ENCODE measurements around the gene AMPD2. TPM values are rescaled to one million over a fixed set of nuclear protein-coding genes. Genes with fewer than 3 reads are reported as not detected.

Gene AMPD2
- total RNA-seq, 1 experiment from 2014 or later, result 79.8 TPM

DNA sequence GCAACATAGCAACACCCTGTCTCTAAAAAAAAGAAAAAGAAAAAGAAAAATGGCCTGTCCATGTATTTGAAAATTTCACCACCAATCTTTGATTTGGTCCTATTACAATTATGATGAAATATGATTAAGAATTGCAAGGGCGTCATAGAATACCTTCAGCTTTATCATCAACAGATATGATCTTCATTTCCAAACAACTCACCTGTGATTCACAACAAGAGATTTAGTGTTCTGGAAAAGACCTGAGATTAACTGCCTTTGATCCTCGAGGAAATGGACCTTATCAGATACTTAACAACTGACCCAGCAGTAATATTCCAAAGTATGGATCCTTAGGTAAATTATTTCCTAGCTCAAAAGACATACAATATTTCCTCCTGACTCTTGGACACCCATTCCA, 32.8 kb downstream of the AMPD2 start:
- ChIA-PET CTCF (interaction anchor here (1.1 to 5.0 kb wide), 4 partner anchors 8 to 120 kb away, joined by 3 to 65 read pairs (median 3); no protein-coding TSS in a partner anchor), POLR2A (no interaction called here)
- DNase-seq (ENCODE audit: low spot score) (no peak), ATAC-seq (no peak)
- no peak overlapping the region for H3K4me3 Mint-ChIP-seq
- TF ChIP-seq, protein P1, sequence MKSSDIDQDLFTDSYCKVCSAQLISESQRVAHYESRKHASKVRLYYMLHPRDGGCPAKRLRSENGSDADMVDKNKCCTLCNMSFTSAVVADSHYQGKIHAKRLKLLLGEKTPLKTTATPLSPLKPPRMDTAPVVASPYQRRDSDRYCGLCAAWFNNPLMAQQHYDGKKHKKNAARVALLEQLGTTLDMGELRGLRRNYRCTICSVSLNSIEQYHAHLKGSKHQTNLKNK (CRISPR knock-in tag; IDR thresholded peaks at IDR 0.05), result no peak
- no peak for TF ChIP-seq GTF2I (CRISPR knock-in tag; conservative IDR thresholded peaks at IDR 0.05)
- TF ChIP-seq, protein P2, sequence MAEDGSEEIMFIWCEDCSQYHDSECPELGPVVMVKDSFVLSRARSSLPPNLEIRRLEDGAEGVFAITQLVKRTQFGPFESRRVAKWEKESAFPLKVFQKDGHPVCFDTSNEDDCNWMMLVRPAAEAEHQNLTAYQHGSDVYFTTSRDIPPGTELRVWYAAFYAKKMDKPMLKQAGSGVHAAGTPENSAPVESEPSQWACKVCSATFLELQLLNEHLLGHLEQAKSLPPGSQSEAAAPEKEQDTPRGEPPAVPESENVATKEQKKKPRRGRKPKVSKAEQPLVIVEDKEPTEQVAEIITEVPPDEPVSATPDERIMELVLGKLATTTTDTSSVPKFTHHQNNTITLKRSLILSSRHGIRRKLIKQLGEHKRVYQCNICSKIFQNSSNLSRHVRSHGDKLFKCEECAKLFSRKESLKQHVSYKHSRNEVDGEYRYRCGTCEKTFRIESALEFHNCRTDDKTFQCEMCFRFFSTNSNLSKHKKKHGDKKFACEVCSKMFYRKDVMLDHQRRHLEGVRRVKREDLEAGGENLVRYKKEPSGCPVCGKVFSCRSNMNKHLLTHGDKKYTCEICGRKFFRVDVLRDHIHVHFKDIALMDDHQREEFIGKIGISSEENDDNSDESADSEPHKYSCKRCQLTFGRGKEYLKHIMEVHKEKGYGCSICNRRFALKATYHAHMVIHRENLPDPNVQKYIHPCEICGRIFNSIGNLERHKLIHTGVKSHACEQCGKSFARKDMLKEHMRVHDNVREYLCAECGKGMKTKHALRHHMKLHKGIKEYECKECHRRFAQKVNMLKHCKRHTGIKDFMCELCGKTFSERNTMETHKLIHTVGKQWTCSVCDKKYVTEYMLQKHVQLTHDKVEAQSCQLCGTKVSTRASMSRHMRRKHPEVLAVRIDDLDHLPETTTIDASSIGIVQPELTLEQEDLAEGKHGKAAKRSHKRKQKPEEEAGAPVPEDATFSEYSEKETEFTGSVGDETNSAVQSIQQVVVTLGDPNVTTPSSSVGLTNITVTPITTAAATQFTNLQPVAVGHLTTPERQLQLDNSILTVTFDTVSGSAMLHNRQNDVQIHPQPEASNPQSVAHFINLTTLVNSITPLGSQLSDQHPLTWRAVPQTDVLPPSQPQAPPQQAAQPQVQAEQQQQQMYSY (CRISPR knock-in tag; IDR thresholded peaks at IDR 0.05), result no peak
- TF ChIP-seq ELF4 (CRISPR knock-in tag; IDR thresholded peaks at IDR 0.05; ENCODE audit: low read depth), result no peak
- TF ChIP-seq, protein P3, sequence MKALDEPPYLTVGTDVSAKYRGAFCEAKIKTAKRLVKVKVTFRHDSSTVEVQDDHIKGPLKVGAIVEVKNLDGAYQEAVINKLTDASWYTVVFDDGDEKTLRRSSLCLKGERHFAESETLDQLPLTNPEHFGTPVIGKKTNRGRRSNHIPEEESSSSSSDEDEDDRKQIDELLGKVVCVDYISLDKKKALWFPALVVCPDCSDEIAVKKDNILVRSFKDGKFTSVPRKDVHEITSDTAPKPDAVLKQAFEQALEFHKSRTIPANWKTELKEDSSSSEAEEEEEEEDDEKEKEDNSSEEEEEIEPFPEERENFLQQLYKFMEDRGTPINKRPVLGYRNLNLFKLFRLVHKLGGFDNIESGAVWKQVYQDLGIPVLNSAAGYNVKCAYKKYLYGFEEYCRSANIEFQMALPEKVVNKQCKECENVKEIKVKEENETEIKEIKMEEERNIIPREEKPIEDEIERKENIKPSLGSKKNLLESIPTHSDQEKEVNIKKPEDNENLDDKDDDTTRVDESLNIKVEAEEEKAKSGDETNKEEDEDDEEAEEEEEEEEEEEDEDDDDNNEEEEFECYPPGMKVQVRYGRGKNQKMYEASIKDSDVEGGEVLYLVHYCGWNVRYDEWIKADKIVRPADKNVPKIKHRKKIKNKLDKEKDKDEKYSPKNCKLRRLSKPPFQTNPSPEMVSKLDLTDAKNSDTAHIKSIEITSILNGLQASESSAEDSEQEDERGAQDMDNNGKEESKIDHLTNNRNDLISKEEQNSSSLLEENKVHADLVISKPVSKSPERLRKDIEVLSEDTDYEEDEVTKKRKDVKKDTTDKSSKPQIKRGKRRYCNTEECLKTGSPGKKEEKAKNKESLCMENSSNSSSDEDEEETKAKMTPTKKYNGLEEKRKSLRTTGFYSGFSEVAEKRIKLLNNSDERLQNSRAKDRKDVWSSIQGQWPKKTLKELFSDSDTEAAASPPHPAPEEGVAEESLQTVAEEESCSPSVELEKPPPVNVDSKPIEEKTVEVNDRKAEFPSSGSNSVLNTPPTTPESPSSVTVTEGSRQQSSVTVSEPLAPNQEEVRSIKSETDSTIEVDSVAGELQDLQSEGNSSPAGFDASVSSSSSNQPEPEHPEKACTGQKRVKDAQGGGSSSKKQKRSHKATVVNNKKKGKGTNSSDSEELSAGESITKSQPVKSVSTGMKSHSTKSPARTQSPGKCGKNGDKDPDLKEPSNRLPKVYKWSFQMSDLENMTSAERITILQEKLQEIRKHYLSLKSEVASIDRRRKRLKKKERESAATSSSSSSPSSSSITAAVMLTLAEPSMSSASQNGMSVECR (CRISPR knock-in tag; IDR thresholded peaks at IDR 0.05; ENCODE audit: borderline replicate concordance), result no peak
- no peak overlapping the region for H3K27ac Mint-ChIP-seq
- H3K4me1 Mint-ChIP-seq, result peaks cover 12% of the 10 kb centered on the region
- no peaks in the 10 kb centered on the region for H3K36me3 Mint-ChIP-seq
- H3K27me3 Mint-ChIP-seq (ENCODE audit: low read depth), result peaks cover 37% of the 10 kb centered on the region
- H3K9me3 Mint-ChIP-seq, result no peaks in the 10 kb centered on the region

DNA sequence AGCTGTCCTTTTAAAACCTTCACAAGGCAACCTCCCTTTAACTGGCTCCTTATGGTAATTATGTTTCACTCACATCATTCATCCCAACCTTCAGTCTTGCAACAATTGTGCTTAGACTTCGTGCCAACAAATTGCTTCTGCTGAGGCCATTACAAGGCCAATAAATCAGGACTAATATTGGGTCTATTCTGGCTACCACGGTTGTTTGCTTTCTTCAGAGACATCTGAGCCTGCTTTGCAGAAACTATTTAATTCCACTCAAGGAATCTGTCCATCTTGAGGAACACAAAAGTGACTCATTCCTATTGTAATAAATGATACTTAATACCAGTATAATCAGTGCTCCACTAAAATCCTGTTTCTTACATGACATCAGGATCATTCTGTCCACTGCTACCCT, 33.7 kb downstream of the AMPD2 start:
- POLR2A ChIA-PET, result no interaction called here
- Mint-ChIP-seq H3K9me3 (no peaks in the 10 kb centered on the region), H3K4me1 (peaks cover 12% of the 10 kb centered on the region), H3K36me3 (no peaks in the 10 kb centered on the region), H3K27me3 (ENCODE audit: low read depth) (peaks cover 37% of the 10 kb centered on the region), H3K27ac (no peak overlapping the region), H3K4me3 (no peak overlapping the region)
- ATAC-seq, result no peak
- CTCF ChIA-PET, result interaction anchor here (0.5 to 5.0 kb wide), 2 partner anchors 9 to 13 kb away, joined by 3 to 65 read pairs; no protein-coding TSS in a partner anchor
- TF ChIP-seq TP53 (CRISPR knock-in tag; IDR thresholded peaks at IDR 0.05), result no peak
- TF ChIP-seq, protein P4, sequence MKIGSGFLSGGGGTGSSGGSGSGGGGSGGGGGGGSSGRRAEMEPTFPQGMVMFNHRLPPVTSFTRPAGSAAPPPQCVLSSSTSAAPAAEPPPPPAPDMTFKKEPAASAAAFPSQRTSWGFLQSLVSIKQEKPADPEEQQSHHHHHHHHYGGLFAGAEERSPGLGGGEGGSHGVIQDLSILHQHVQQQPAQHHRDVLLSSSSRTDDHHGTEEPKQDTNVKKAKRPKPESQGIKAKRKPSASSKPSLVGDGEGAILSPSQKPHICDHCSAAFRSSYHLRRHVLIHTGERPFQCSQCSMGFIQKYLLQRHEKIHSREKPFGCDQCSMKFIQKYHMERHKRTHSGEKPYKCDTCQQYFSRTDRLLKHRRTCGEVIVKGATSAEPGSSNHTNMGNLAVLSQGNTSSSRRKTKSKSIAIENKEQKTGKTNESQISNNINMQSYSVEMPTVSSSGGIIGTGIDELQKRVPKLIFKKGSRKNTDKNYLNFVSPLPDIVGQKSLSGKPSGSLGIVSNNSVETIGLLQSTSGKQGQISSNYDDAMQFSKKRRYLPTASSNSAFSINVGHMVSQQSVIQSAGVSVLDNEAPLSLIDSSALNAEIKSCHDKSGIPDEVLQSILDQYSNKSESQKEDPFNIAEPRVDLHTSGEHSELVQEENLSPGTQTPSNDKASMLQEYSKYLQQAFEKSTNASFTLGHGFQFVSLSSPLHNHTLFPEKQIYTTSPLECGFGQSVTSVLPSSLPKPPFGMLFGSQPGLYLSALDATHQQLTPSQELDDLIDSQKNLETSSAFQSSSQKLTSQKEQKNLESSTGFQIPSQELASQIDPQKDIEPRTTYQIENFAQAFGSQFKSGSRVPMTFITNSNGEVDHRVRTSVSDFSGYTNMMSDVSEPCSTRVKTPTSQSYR (CRISPR knock-in tag; IDR thresholded peaks at IDR 0.05), result no peak
- no peak for TF ChIP-seq ZNF423 (CRISPR knock-in tag; IDR thresholded peaks at IDR 0.05)
- no peak for TF ChIP-seq FOXJ3 (CRISPR knock-in tag; IDR thresholded peaks at IDR 0.05; ENCODE audit: borderline replicate concordance)
- TF ChIP-seq TCF7 (CRISPR knock-in tag; IDR thresholded peaks at IDR 0.05; ENCODE audit: low read depth), result no peak
- TF ChIP-seq ZNF263 (CRISPR knock-in tag; IDR thresholded peaks at IDR 0.05; ENCODE audit: low read depth), result no peak
- TF ChIP-seq, protein P5, sequence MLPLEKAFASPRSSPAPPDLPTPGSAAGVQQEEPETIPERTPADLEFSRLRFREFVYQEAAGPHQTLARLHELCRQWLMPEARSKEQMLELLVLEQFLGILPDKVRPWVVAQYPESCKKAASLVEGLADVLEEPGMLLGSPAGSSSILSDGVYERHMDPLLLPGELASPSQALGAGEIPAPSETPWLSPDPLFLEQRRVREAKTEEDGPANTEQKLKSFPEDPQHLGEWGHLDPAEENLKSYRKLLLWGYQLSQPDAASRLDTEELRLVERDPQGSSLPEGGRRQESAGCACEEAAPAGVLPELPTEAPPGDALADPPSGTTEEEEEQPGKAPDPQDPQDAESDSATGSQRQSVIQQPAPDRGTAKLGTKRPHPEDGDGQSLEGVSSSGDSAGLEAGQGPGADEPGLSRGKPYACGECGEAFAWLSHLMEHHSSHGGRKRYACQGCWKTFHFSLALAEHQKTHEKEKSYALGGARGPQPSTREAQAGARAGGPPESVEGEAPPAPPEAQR (CRISPR knock-in tag; IDR thresholded peaks at IDR 0.05), result no peak
- no peak for DNase-seq (ENCODE audit: low spot score)
